ENCODE measurements around the gene BIRC6. TPM values are rescaled to one million over a fixed set of nuclear protein-coding genes. Genes with fewer than 3 reads are reported as not detected.

BIRC6 gene
- total and polyA plus RNA-seq, 2 of the 8 experiments (the other 6 are each of a cell fraction or from before 2014, with no cell fraction given) = 32.5 to 69.5 TPM

- peaks cover 0 to 10% (median 0%) of the 10 kb centered on the region in 4 experiments; a peak in 2 of 8 replicates for H3K36me3 ChIP-seq (ENCODE audit: control insufficient read depth in 2 of 4, insufficient read depth in 4 of 4, low read length in 3 of 4)
- H2BK120ac ChIP-seq (replicated peaks; ENCODE audit: low read depth, low read length) = no peak overlapping the region
- peaks cover 8% of the 10 kb centered on the region in 2 experiments for H4K20me1 ChIP-seq (replicated peaks in 1 of 2; ENCODE audit: control insufficient read depth in 1 of 2, insufficient read depth in 2 of 2, low read length in 2 of 2)
- no peak overlapping the region for H4K5ac ChIP-seq (ENCODE audit: insufficient read length, low read depth, low read length)
- H2BK20ac ChIP-seq (ENCODE audit: low read length) = no peak overlapping the region
- H2BK15ac ChIP-seq (ENCODE audit: low read length) = no peak overlapping the region
- no peak overlapping the region for H3K14ac ChIP-seq (ENCODE audit: insufficient read length)
- no peaks in the 10 kb centered on the region for H3K27me3 ChIP-seq (replicated peaks in 1 of 4; ENCODE audit: control insufficient read depth in 3 of 4, extremely low read depth in 1 of 4, insufficient read depth in 3 of 4, low read length in 3 of 4)
- no peak overlapping the region for H3K23ac ChIP-seq (ENCODE audit: insufficient read length)
- peaks cover 0 to 3% (median 0%) of the 10 kb centered on the region in 4 experiments; a peak in 2 of 7 replicates for H3K4me1 ChIP-seq (replicated peaks in 1 of 4; ENCODE audit: control insufficient read depth in 3 of 4, insufficient read depth in 4 of 4, low read length in 3 of 4)
- ChIA-PET CTCF (ENCODE audit: partially characterized antibody) (interaction anchor here (1.0 kb wide), 1 partner anchor 8 kb away, joined by 3 read pairs; no protein-coding TSS in a partner anchor), POLR2A (ENCODE audit: partially characterized antibody) (no interaction called here)
- no peak overlapping the region for H3K56ac ChIP-seq (replicated peaks; ENCODE audit: insufficient read length, low read depth, low read length)
- no peak overlapping the region for H3K4ac ChIP-seq (replicated peaks; ENCODE audit: insufficient read length, low read depth, low read length)
- no peak overlapping the region for H4K91ac ChIP-seq (replicated peaks; ENCODE audit: insufficient read length, low read length)
- no peak overlapping the region for H3K4me3 ChIP-seq (ENCODE audit: extremely low read depth in 1 of 4, insufficient read depth in 2 of 4, low read depth in 3 of 4, low read length in 4 of 4)
- no peak overlapping the region for H3K27ac ChIP-seq (ENCODE audit: low read depth, low read length)
- no peak overlapping the region for H4K8ac ChIP-seq (ENCODE audit: extremely low read depth, insufficient read depth, low read length)
- no peaks in the 10 kb centered on the region for H3K9me3 ChIP-seq (ENCODE audit: insufficient read depth in 2 of 2, low read depth in 1 of 2, low read length in 1 of 2)
- no peak overlapping the region for H2AFZ ChIP-seq (ENCODE audit: low read length)
- H3K9ac ChIP-seq (replicated peaks in 1 of 4; ENCODE audit: extremely low read depth in 1 of 4, low read depth in 3 of 4, low read length in 3 of 4) = peak overlapping the region in 1 of 4 experiments; percentile 13; a peak in 1 of 7 replicates
- peaks cover 11 to 71% of the 10 kb centered on the region in 2 experiments for H3K79me2 ChIP-seq (ENCODE audit: control insufficient read depth in 1 of 2, insufficient read depth in 2 of 2, low read length in 2 of 2)
- H3K18ac ChIP-seq (ENCODE audit: extremely low read depth, low read length) = no peak overlapping the region
- no peak overlapping the region for H3K4me2 ChIP-seq (ENCODE audit: insufficient read depth in 1 of 2, low read depth in 2 of 2, low read length in 2 of 2)
- H2AK5ac ChIP-seq (ENCODE audit: low read depth, low read length) = no peak overlapping the region
- H3K23me2 ChIP-seq (ENCODE audit: low read depth, low read length) = no peaks in the 10 kb centered on the region; the same call in 1 of the 2 replicates
- H2BK5ac ChIP-seq (ENCODE audit: low read depth, low read length) = no peak overlapping the region
- FAIRE-seq = no peak
- no peak for DNase-seq (ENCODE audit: low read depth in 1 of 2, low spot score in 2 of 2)
- no peak overlapping the region for H2BK12ac ChIP-seq (ENCODE audit: low read depth, low read length)
- peaks cover 2% of the 10 kb centered on the region; the same call in 1 of the 2 replicates for H3K79me1 ChIP-seq (ENCODE audit: low read depth, low read length)
- TF ChIP-seq SUZ12 (IDR thresholded peaks at IDR 0.05; ENCODE audit: low read length) = no peak
- no peak for TF ChIP-seq RXRA (IDR thresholded peaks at IDR 0.05; ENCODE audit: insufficient read depth, low read depth, low read length)
- no peak for TF ChIP-seq ASH2L (IDR thresholded peaks at IDR 0.05; ENCODE audit: low read length)
- no peak for TF ChIP-seq SP4 (IDR thresholded peaks at IDR 0.05; ENCODE audit: low read length)
- no peak for TF ChIP-seq SP2 (IDR thresholded peaks at IDR 0.05; ENCODE audit: low read length)
- TF ChIP-seq SP1 (IDR thresholded peaks at IDR 0.05; ENCODE audit: low read depth, low read length) = no peak
- no peak for TF ChIP-seq NRF1 (IDR thresholded peaks at IDR 0.05; ENCODE audit: low read depth, low read length)
- no peak for TF ChIP-seq KDM4A (IDR thresholded peaks at IDR 0.05; ENCODE audit: low read depth, low read length, severe bottlenecking)
- no peak for TF ChIP-seq POLR2AphosphoS5 (IDR thresholded peaks at IDR 0.05; ENCODE audit: low read depth, low read length)
- TF ChIP-seq BACH1 (IDR thresholded peaks at IDR 0.05; ENCODE audit: low read length) = no peak
- no peak for TF ChIP-seq CEBPB (IDR thresholded peaks at IDR 0.05; ENCODE audit: low read depth, low read length)
- TF ChIP-seq USF2 (IDR thresholded peaks at IDR 0.05; ENCODE audit: low read length) = no peak
- TF ChIP-seq POLR2A (IDR thresholded peaks at IDR 0.05; ENCODE audit: control extremely low read depth in 1 of 2, low read depth in 2 of 2, low read length in 2 of 2) = no peak
- TF ChIP-seq HDAC2 (IDR thresholded peaks at IDR 0.05; ENCODE audit: borderline replicate concordance in 1 of 2, low read depth in 2 of 2, low read length in 2 of 2) = no peak
- no peak for TF ChIP-seq POU5F1 (IDR thresholded peaks at IDR 0.05; ENCODE audit: low read depth, low read length)
Observed at GRCh38 chr2:32376756-32377155, 19.9 kb downstream of the BIRC6 start.

Measured in H1 (cell line).